ENCODE data around the gene FBLN5. TPM values are rescaled to one million over a fixed set of nuclear protein-coding genes. Genes with fewer than 3 reads are reported as not detected.

The FBLN5 gene
- total RNA-seq, 1 experiment from 2014 or later, result 0.23 TPM

DNA sequence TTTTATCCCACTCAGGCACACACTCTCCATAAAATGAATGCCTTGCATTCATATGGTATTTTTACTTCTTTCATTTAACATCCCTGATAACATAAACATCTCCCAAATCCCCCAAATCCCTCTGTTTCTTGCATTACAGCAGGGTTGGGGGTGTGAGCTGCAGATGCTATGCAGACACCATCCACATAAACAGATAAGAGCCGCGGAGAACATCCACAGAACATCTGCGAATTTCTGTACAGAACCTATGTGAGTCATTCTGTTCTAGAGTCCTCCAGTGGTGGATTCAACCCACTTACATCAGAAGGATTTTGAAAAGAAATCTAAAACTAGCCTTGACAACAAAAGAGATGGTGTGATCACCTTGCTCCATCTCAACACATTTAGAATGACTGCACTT is 20.3 kb downstream of the FBLN5 start:
- no peaks in the 10 kb centered on the region for H3K9me3 ChIP-seq (ENCODE audit: control insufficient read depth, insufficient read depth, low read depth, low read length)
- H3K4me3 ChIP-seq (ENCODE audit: low read depth in 2 of 2, low read length in 2 of 2), result no peak overlapping the region
- intact Hi-C loops (cut with micrococcal nuclease; ENCODE audit: unreplicated experiment) (no loop called here), in situ Hi-C loops (cut with HindIII; ENCODE audit: low pct_unique_long_range_greater_than_20kb, low sequenced_read_pairs) (no loop called here)
- no peak for DNase-seq (ENCODE audit: low read depth, low spot score)
- H3K4me1 ChIP-seq (ENCODE audit: control insufficient read depth, insufficient read depth, low read length), result no peaks in the 10 kb centered on the region
- H3K27ac ChIP-seq (ENCODE audit: low read length), result no peak overlapping the region
- POLR2A ChIA-PET, result no interaction called here
- no TSS peak for BruUV-seq (replicated peaks)
- no peaks in the 10 kb centered on the region for H3K36me3 ChIP-seq (ENCODE audit: control insufficient read depth, insufficient read depth, low read length)
- TF ChIP-seq, protein P1, sequence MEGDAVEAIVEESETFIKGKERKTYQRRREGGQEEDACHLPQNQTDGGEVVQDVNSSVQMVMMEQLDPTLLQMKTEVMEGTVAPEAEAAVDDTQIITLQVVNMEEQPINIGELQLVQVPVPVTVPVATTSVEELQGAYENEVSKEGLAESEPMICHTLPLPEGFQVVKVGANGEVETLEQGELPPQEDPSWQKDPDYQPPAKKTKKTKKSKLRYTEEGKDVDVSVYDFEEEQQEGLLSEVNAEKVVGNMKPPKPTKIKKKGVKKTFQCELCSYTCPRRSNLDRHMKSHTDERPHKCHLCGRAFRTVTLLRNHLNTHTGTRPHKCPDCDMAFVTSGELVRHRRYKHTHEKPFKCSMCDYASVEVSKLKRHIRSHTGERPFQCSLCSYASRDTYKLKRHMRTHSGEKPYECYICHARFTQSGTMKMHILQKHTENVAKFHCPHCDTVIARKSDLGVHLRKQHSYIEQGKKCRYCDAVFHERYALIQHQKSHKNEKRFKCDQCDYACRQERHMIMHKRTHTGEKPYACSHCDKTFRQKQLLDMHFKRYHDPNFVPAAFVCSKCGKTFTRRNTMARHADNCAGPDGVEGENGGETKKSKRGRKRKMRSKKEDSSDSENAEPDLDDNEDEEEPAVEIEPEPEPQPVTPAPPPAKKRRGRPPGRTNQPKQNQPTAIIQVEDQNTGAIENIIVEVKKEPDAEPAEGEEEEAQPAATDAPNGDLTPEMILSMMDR (IDR thresholded peaks at IDR 0.05), result no peak
- TF ChIP-seq POLR2AphosphoS5 (IDR thresholded peaks at IDR 0.05; ENCODE audit: low read depth, low read length) (no peak), SIN3A (IDR thresholded peaks at IDR 0.05; ENCODE audit: borderline replicate concordance, insufficient read depth, low read depth, low read length) (no peak), TCF7L2 (IDR thresholded peaks at IDR 0.05; ENCODE audit: low read depth, low read length) (no peak)
- TF ChIP-seq, protein P2, sequence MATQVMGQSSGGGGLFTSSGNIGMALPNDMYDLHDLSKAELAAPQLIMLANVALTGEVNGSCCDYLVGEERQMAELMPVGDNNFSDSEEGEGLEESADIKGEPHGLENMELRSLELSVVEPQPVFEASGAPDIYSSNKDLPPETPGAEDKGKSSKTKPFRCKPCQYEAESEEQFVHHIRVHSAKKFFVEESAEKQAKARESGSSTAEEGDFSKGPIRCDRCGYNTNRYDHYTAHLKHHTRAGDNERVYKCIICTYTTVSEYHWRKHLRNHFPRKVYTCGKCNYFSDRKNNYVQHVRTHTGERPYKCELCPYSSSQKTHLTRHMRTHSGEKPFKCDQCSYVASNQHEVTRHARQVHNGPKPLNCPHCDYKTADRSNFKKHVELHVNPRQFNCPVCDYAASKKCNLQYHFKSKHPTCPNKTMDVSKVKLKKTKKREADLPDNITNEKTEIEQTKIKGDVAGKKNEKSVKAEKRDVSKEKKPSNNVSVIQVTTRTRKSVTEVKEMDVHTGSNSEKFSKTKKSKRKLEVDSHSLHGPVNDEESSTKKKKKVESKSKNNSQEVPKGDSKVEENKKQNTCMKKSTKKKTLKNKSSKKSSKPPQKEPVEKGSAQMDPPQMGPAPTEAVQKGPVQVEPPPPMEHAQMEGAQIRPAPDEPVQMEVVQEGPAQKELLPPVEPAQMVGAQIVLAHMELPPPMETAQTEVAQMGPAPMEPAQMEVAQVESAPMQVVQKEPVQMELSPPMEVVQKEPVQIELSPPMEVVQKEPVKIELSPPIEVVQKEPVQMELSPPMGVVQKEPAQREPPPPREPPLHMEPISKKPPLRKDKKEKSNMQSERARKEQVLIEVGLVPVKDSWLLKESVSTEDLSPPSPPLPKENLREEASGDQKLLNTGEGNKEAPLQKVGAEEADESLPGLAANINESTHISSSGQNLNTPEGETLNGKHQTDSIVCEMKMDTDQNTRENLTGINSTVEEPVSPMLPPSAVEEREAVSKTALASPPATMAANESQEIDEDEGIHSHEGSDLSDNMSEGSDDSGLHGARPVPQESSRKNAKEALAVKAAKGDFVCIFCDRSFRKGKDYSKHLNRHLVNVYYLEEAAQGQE (IDR thresholded peaks at IDR 0.05; ENCODE audit: insufficient read depth in 1 of 2, low read depth in 2 of 2, low read length in 1 of 2), result no peak
- ATAC-seq, result no peak
- H3K27me3 ChIP-seq (ENCODE audit: control insufficient read depth, insufficient read depth, low read length), result no peaks in the 10 kb centered on the region
- CTCF ChIA-PET, result no interaction called here

DNA sequence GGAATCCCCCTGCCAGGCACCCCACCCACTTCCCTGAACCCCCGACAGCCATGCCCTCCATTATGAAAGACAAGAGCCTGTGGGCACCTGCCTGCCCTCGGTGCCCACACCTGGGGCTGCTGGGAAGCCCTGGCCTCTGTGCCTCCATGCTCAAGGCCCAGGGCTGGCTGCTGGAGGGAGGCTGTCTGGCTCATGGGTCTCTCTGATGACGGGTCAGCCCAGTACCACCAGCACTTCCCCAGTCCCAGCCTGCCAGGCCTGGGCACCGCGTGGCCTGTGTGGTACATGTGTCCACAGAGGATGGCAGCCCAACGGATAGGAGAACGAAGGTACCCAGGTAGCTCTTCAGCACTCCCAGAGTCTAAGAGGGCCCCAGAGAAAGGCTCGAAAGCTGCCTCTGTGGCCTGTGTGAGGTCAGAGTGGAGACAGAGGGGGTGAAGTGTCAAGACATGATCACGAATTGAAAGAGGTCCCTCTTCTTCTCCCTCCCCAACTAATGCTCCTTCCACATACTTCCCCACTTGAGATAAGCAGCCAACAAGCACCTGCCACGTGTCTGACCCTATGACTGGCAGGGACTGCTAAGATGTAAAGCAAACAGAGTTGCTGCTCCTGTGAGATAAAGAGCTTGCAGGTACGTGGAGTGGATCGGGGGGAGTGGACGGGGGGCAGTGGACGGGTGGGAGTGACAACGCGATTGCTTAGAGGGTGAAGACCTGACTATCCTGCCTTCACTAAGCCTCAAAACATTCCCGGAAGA is 21.2 kb downstream of the FBLN5 start:
- ChIA-PET CTCF (no interaction called here), POLR2A (no interaction called here)
- H3K27me3 ChIP-seq (ENCODE audit: control insufficient read depth, insufficient read depth, low read length), result no peaks in the 10 kb centered on the region
- intact Hi-C loops (cut with micrococcal nuclease; ENCODE audit: unreplicated experiment) (no loop called here), in situ Hi-C loops (cut with HindIII; ENCODE audit: low pct_unique_long_range_greater_than_20kb, low sequenced_read_pairs) (no loop called here)
- no peak for TF ChIP-seq TCF7L2 (IDR thresholded peaks at IDR 0.05; ENCODE audit: low read depth, low read length)
- ATAC-seq, result no peak
- H3K4me3 ChIP-seq (ENCODE audit: low read depth in 2 of 2, low read length in 2 of 2), result no peak overlapping the region
- no peak overlapping the region for H3K27ac ChIP-seq (ENCODE audit: low read length)
- H3K9me3 ChIP-seq (ENCODE audit: control insufficient read depth, insufficient read depth, low read depth, low read length), result no peaks in the 10 kb centered on the region
- no TSS peak for BruUV-seq (replicated peaks)
- H3K36me3 ChIP-seq (ENCODE audit: control insufficient read depth, insufficient read depth, low read length), result no peaks in the 10 kb centered on the region
- H3K4me1 ChIP-seq (ENCODE audit: control insufficient read depth, insufficient read depth, low read length), result no peaks in the 10 kb centered on the region
- no peak for DNase-seq (ENCODE audit: low read depth, low spot score)

DNA sequence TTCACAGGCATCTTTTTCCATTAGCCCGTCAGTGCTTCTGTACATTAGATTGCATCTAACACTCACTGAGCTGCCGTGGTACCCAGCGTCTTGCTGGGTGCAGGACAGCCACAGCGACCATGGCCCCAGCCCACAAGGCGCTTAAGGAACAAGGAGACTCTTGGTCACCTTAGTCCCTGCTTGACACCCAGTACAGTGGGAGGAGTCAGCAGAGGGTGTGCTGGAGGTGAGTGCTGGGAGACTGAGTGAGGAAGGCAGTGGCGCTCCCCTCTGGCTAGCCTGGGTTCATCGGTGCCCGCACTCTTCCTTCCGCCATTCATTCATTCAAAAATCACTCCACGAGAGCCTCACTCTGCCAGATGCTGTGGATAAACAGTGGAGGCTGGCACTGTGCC is 21.8 kb downstream of the FBLN5 start:
- ATAC-seq, result no peak
- Histone ChIP-seq H3K36me3 (ENCODE audit: control insufficient read depth, insufficient read depth, low read length) (no peaks in the 10 kb centered on the region), H3K27me3 (ENCODE audit: control insufficient read depth, insufficient read depth, low read length) (no peaks in the 10 kb centered on the region), H3K27ac (ENCODE audit: low read length) (no peak overlapping the region), H3K4me1 (ENCODE audit: control insufficient read depth, insufficient read depth, low read length) (no peaks in the 10 kb centered on the region), H3K4me3 (ENCODE audit: low read depth in 2 of 2, low read length in 2 of 2) (no peak overlapping the region), H3K9me3 (ENCODE audit: control insufficient read depth, insufficient read depth, low read depth, low read length) (no peaks in the 10 kb centered on the region)
- TF ChIP-seq POLR2AphosphoS5 (IDR thresholded peaks at IDR 0.05; ENCODE audit: low read depth, low read length) (no peak), SIN3A (IDR thresholded peaks at IDR 0.05; ENCODE audit: borderline replicate concordance, insufficient read depth, low read depth, low read length) (no peak), TCF7L2 (IDR thresholded peaks at IDR 0.05; ENCODE audit: low read depth, low read length) (no peak)
- TF ChIP-seq, protein P2 (IDR thresholded peaks at IDR 0.05; ENCODE audit: insufficient read depth in 1 of 2, low read depth in 2 of 2, low read length in 1 of 2), result no peak
- TF ChIP-seq, protein P1 (IDR thresholded peaks at IDR 0.05), result no peak
- POLR2A ChIA-PET, result no interaction called here
- intact Hi-C loops (cut with micrococcal nuclease; ENCODE audit: unreplicated experiment), result no loop called here
- BruUV-seq (replicated peaks), result no TSS peak
- DNase-seq (ENCODE audit: low read depth, low spot score), result no peak
- CTCF ChIA-PET, result no interaction called here
- in situ Hi-C loops (cut with HindIII; ENCODE audit: low pct_unique_long_range_greater_than_20kb, low sequenced_read_pairs), result no loop called here

All from Panc1 (cell line).